IMR-90 (cell line): ENCODE measurements around the gene CLCNKA. TPM values are rescaled to one million over a fixed set of nuclear protein-coding genes. Genes with fewer than 3 reads are reported as not detected.

ENCODE experiments used
- ATAC-seq: fragments of 200-7000 bp; cut with Tn5 transposase; 2 replicates; pipeline ENCODE4 v1.9.1; 2020; ENCODE audit warnings: low read depth, mild to moderate bottlenecking, moderate library complexity
- BruUV-seq: library from RNA; stranded (reverse); fragments of 400-500 nt; replicated peaks from 2 replicates; lab custom pipeline; 2021; lab: Mats Ljungman, UMichigan
- CTCF ChIA-PET: fragments of 300-600 bp; formaldehyde crosslinking; extraction: SDS; loops from one replicate; lab custom pipeline; 2021; ENCODE audit warnings: antibody characterized with exemption; lab: Yijun Ruan, JAX
- POLR2A ChIA-PET: fragments of 300-600 bp; sonication (Branson Sonifier 250); formaldehyde crosslinking; loops from one replicate; lab custom pipeline; 2022; ENCODE audit warnings: antibody characterized with exemption; ENCODE audit not compliant: unreplicated experiment; lab: Charles Lee
- DNase-seq: peaks from one replicate; pipeline ENCODE4 v3.0.0; 2013
- H2AFZ ChIP-seq: replicated peaks from 2 replicates; pipeline ENCODE3; 2013; ENCODE audit warnings: low read length, mild to moderate bottlenecking; ENCODE audit not compliant: poor library complexity
- H2AK5ac ChIP-seq: 2 replicates; pipeline ENCODE4 v1.6.1; 2013; ENCODE audit warnings: low read depth, low read length, inconsistent platforms
- H2AK9ac ChIP-seq: replicated peaks from 2 replicates; pipeline ENCODE3; 2013; ENCODE audit warnings: mild to moderate bottlenecking, low read depth, low read length, moderate library complexity; ENCODE audit not compliant: poor library complexity
- H2BK120ac ChIP-seq: 2 replicates; pipeline ENCODE4 v1.6.1; 2013; ENCODE audit warnings: low read depth, low read length, inconsistent platforms
- H2BK15ac ChIP-seq: 3 replicates; pipeline ENCODE4 v1.6.1; 2013; ENCODE audit warnings: low read depth, low read length, inconsistent platforms
- H2BK20ac ChIP-seq: 2 replicates; pipeline ENCODE4 v1.6.1; 2013; ENCODE audit warnings: low read depth, mild to moderate bottlenecking, inconsistent platforms, low read length, moderate library complexity
- H2BK5ac ChIP-seq: 2 replicates; pipeline ENCODE4 v1.6.1; 2013; ENCODE audit warnings: mild to moderate bottlenecking, low read depth, low read length, inconsistent platforms; ENCODE audit not compliant: poor library complexity, severe bottlenecking
- H3K14ac ChIP-seq: replicated peaks from 2 replicates; pipeline ENCODE4 v1.6.1; 2013; ENCODE audit warnings: low read depth, low read length, inconsistent platforms
- H3K18ac ChIP-seq: 2 replicates; pipeline ENCODE4 v1.6.1; 2013; ENCODE audit warnings: low read depth, low read length, control low read depth
- H3K23ac ChIP-seq: 2 replicates; pipeline ENCODE4 v1.6.1; 2013; ENCODE audit warnings: low read depth, low read length, inconsistent platforms
- H3K27ac ChIP-seq: 2 replicates; pipeline ENCODE4 v1.5.1; 2013; ENCODE audit warnings: mild to moderate bottlenecking, control low read depth, low read length; ENCODE audit not compliant: insufficient read depth
- H3K27me3 ChIP-seq: 2 replicates; pipeline ENCODE4 v1.6.1; 2013; ENCODE audit warnings: low read length; ENCODE audit not compliant: control insufficient read depth, insufficient read depth
- H3K36me3 ChIP-seq: 2 replicates; pipeline ENCODE4 v1.6.1; 2013; ENCODE audit warnings: low read length, mixed read lengths; ENCODE audit not compliant: control insufficient read depth, insufficient read depth
- H3K4ac ChIP-seq: 2 replicates; pipeline ENCODE4 v1.6.1; 2013; ENCODE audit warnings: low read depth, low read length, inconsistent platforms
- H3K4me1 ChIP-seq: 2 replicates; pipeline ENCODE4 v1.6.1; 2013; ENCODE audit warnings: low read length, mixed read lengths; ENCODE audit not compliant: control insufficient read depth, insufficient read depth
- H3K4me2 ChIP-seq: 2 replicates; pipeline ENCODE4 v1.6.1; 2013; ENCODE audit warnings: low read depth, mild to moderate bottlenecking, control low read depth, low read length, moderate library complexity
- H3K4me3 ChIP-seq: 2 replicates; pipeline ENCODE4 v1.5.1; 2013; ENCODE audit warnings: low read depth, mild to moderate bottlenecking, control low read depth, low read length, moderate library complexity; ENCODE audit not compliant: insufficient read depth
- H3K56ac ChIP-seq: 2 replicates; pipeline ENCODE4 v1.6.1; 2013; ENCODE audit warnings: low read length, inconsistent platforms; ENCODE audit not compliant: insufficient read depth; ENCODE audit errors: extremely low read depth
- H3K79me1 ChIP-seq, 2 experiments: 2 replicates each; pipeline ENCODE4 v1.6.1; 2013; ENCODE audit warnings: low read length in 2 of 2, inconsistent platforms in 1 of 2, low read depth in 1 of 2
- H3K9ac ChIP-seq: 2 replicates; pipeline ENCODE4 v1.6.1; 2013; ENCODE audit warnings: low read depth, low read length, control low read depth
- H3K9me1 ChIP-seq: 2 replicates; pipeline ENCODE4 v1.6.1; 2013; ENCODE audit warnings: low read length, inconsistent platforms; ENCODE audit not compliant: insufficient read depth
- H3K9me3 ChIP-seq: 2 replicates; pipeline ENCODE4 v1.6.1; 2013; ENCODE audit warnings: low read length; ENCODE audit not compliant: control insufficient read depth, insufficient read depth
- H4K20me1 ChIP-seq: 2 replicates; pipeline ENCODE4 v1.6.1; 2013; ENCODE audit warnings: low read length, inconsistent platforms; ENCODE audit not compliant: insufficient read depth
- H4K5ac ChIP-seq: 2 replicates; pipeline ENCODE4 v1.6.1; 2013; ENCODE audit warnings: mild to moderate bottlenecking, low read depth, low read length, control low read depth
- H4K8ac ChIP-seq, 2 experiments: 2 replicates each; pipeline ENCODE4 v1.6.1; 2013; ENCODE audit warnings: low read depth in 2 of 2, low read length in 2 of 2, control low read depth in 1 of 2, inconsistent platforms in 1 of 2
- H4K91ac ChIP-seq: 2 replicates; pipeline ENCODE4 v1.6.1; 2013; ENCODE audit warnings: low read depth, low read length, inconsistent platforms; ENCODE audit not compliant: insufficient read depth
- CHD1 ChIP-seq: IDR thresholded peaks from 2 replicates; pipeline ENCODE4 v1.6.1; 2012; ENCODE audit warnings: low read depth, low read length, improper control_type of control experiment
- FOS ChIP-seq: fragments of 150-350 bp; IDR thresholded peaks from 2 replicates; pipeline ENCODE4 v1.6.1; 2016; ENCODE audit warnings: low read depth, low read length
- WGBS, 2 experiments: methylation state at CpG; one replicate each; pipeline versions ENCODE4 v1.1.5 to v1.1.7; 2013; ENCODE audit warnings: missing lambda C conversion rate in 2 of 2; ENCODE audit not compliant: insufficient read length in 1 of 2; ENCODE audit errors: extremely low coverage in 2 of 2; 5-methylcytosine and 5-hydroxymethylcytosine counted together
- dilution Hi-C: fragments of 300-500 bp; cut with HindIII; formaldehyde crosslinking; loops from one replicate; pipeline ENCODE4 v1.14.3; 2018; ENCODE audit warnings: low sequenced_read_pairs; ENCODE audit not compliant: unreplicated experiment
- in situ Hi-C: fragments of 300-500 bp; cut with MboI; formaldehyde crosslinking; loops from 3 replicates; pipeline ENCODE4 v1.14.3; 2019; ENCODE audit warnings: low sequenced_read_pairs, inconsistent platforms, mixed read lengths
- intact Hi-C: fragments of 100-400 bp; cut with micrococcal nuclease; formaldehyde crosslinking; loops from 2 replicates; pipeline ENCODE4 v1.10.0; 2022
- polyA plus RNA-seq, 3 experiments: library from polyadenylated mRNA; depleted of rRNA; stranded (reverse); fragments of >200 nt; gene quantifications; 2 replicates each; pipeline ENCODE4 v1.2.3, GENCODE V29; 2012; ENCODE audit warnings: low replicate concordance in 1 of 3
- total RNA-seq: library from RNA; depleted of rRNA; stranded (reverse); fragments of >200 nt; gene quantifications from 2 replicates; pipeline ENCODE4 v1.2.3, GENCODE V29; 2012

The CLCNKA gene
- total and polyA plus RNA-seq, 2 of the 4 experiments (the other 2 are of a cell fraction): 0.05 TPM; not detected in 1

- Histone ChIP-seq H2BK20ac (no peak overlapping the region), H4K5ac (no peak overlapping the region), H3K9me1 (peaks cover 3% of the 10 kb centered on the region), H3K4me2 (no peak overlapping the region), H2BK120ac (peak overlapping the region; percentile 70), H2AK5ac (peak overlapping the region; percentile 95), H4K20me1 (no peaks in the 10 kb centered on the region), H3K27ac (no peak overlapping the region), H3K4me3 (no peak overlapping the region), H3K23ac (no peak overlapping the region), H2AFZ (peak overlapping the region; percentile 59), H4K91ac (peak overlapping the region; percentile 70; the same call in 1 of the 2 replicates), H3K36me3 (no peaks in the 10 kb centered on the region), H3K4ac (peak overlapping the region; percentile 72), H3K4me1 (peaks cover 23% of the 10 kb centered on the region), H3K27me3 (no peaks in the 10 kb centered on the region; the same call in 1 of the 2 replicates), H3K79me1 (no peaks in the 10 kb centered on the region), H3K56ac (no peak overlapping the region), H2AK9ac (peak overlapping the region; percentile 68), H2BK5ac (peak overlapping the region; percentile 59), H3K9me3 (no peaks in the 10 kb centered on the region), H3K18ac (peak overlapping the region; percentile 24), H3K9ac (no peak overlapping the region), H4K8ac (peak overlapping the region in 1 of 2 experiments; percentile 26; a peak in 1 of 4 replicates), H2BK15ac (peak overlapping the region; percentile 2; the same call in 1 of the 3 replicates), H3K14ac (peak overlapping the region; percentile 62)
- ATAC-seq (peak; percentile 30; the same call in 1 of the 2 replicates), DNase-seq (peak; percentile 35)
- WGBS, 2 experiments: 17% methylated on average over 4 of the region's 9 CpGs; no CpG with 5 or more reads in 1 of the 2 experiments
- intact Hi-C loops (no loop called here), dilution Hi-C loops (no loop called here), in situ Hi-C loops (no loop called here)
- TF ChIP-seq FOS (0 out of 2 replicates have a peak, but pooled peaks have one; percentile 2), CHD1 (no peak)
- no TSS peak for BruUV-seq
- POLR2A ChIA-PET: no interaction called here
- CTCF ChIA-PET: no interaction called here
These were observed 2.1 kb upstream of the CLCNKA start for GRCh38 chr1:16019644-16020277.
